GM18870 (cell line): ENCODE measurements around the gene PLCB1.

Experiments used
- ATAC-seq: cut with Tn5 transposase; IDR thresholded peaks from one replicate; pipeline ENCODE4 v1.9.1; 2021; ENCODE audit warnings: moderate library complexity; ENCODE audit not compliant: unreplicated experiment

PLCB1 gene

DNA sequence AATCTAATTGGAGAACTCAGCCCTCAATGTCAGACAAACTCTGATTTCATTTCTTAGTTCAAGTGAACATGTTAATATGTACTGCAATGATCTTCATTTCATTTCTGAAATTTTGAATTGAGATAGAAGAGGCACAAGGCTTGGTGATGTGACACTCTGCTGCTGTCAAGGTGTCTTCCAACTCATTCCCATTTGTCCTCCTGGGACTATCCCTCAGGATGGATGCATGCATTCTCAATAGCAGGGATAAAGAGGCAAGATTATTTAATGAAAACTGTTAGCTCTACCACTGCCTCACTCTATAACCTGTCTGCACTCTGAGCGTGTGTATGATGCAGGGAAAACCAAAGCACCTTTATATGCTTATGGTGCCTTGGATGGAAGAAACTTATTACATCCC, 78.7 kb downstream of the PLCB1 start:
- ATAC-seq: no peak

- ATAC-seq: no peak
Observed at GRCh38 chr20:8212286-8212685, 80.2 kb downstream of the PLCB1 start.

- ATAC-seq: no peak
Observed at GRCh38 chr20:8213270-8213669, 81.2 kb downstream of the PLCB1 start.

DNA sequence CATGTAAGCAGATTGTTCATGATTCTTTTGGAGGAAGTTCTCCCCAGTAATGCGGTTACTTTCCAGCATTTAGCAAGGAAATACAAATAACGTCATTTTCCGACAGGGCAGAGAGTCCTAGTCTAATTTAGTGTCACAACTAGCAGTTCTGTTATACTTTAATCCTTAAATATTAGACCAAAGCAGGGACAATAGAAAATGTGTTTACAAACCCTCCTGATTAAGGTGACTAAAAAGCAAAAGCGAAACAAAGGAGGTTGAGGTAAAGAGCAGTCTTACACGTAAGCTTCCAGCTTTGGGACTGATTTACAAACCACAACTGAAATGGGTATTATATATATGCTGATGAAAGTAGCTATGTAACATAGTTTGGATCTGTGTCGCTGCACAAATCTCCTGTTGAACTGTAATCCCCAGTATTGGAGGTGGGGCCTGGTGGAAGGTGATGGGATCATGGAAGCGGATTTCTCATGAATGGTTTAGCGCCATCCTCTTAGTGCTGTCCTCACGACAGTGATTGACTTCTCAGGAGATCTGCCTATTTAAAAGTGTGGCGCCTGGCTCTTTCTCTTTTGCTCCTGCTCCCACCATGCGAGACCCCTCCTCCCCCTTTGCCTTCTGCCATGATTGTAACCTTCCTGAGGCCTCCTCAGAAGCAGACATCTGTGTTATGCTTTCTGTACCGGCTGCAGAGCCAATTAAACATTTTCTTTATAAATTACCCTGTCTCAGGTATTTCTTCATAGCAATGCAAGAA, 81.9 kb downstream of the PLCB1 start:
- ATAC-seq: peak; percentile 88

- no peak for ATAC-seq
Observed at GRCh38 chr20:8215361-8215781, 83.3 kb downstream of the PLCB1 start.

GRCh38 chr20:8216375-8217200, 84.5 kb downstream of the PLCB1 start:
- no peak for ATAC-seq

- ATAC-seq: no peak
Observed at GRCh38 chr20:8218861-8219260, 86.8 kb downstream of the PLCB1 start.

DNA sequence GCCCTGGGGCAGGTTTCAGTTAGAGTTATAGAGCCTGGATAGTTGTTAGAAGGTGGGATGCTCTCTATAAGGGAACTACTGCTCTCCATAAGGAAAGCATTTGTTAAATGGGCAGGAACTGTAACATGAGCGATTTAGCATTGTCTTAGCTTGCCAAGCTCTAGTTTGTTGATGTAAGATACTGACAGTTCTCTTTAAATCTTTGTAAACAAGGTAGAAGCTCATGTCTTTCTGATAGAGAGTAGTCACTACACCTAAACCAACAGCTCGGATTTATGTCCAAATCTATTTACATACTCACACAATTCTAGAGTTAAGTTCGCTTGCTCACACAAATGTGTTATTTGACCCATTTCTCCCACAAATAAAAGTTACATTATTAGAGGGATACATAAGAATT, 87.3 kb downstream of the PLCB1 start:
- no peak for ATAC-seq

DNA sequence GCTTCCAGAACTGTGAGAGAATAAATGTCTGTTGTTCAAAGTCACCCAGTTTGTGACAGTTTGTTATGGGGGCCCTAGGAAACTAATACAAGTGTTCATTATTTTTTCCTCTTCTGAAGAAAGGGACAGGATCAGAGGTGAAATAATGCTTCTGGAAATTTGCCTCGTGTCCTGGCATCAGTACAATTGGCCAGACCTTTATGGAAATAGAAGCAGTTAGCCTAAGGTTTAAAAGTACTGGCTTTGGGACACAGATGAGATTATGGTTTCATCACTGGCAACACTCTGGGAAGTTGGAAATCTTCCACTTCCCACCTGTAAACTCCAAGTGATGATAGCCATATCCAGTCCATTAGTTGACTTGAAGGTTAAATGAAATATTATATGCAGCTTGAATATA, 88.7 kb downstream of the PLCB1 start:
- ATAC-seq: no peak

GRCh38 chr20:8221887-8222419, 89.9 kb downstream of the PLCB1 start:
- ATAC-seq: peak; percentile 69

GRCh38 chr20:8223091-8223870, 91.2 kb downstream of the PLCB1 start:
- ATAC-seq: no peak

GRCh38 chr20:8225658-8226057, 93.6 kb downstream of the PLCB1 start:
- no peak for ATAC-seq

- ATAC-seq: no peak
Observed at GRCh38 chr20:8226106-8226505, 94.0 kb downstream of the PLCB1 start.

GRCh38 chr20:8227293-8227692, 95.2 kb downstream of the PLCB1 start:
- no peak for ATAC-seq

- no peak for ATAC-seq
Observed at GRCh38 chr20:8228315-8228714, 96.2 kb downstream of the PLCB1 start.

GRCh38 chr20:8229090-8229489, 97.0 kb downstream of the PLCB1 start:
- ATAC-seq: no peak

GRCh38 chr20:8231038-8231437, 99.0 kb downstream of the PLCB1 start:
- no peak for ATAC-seq

- no peak for ATAC-seq
Observed at GRCh38 chr20:8232332-8232731, 100.3 kb downstream of the PLCB1 start.

DNA sequence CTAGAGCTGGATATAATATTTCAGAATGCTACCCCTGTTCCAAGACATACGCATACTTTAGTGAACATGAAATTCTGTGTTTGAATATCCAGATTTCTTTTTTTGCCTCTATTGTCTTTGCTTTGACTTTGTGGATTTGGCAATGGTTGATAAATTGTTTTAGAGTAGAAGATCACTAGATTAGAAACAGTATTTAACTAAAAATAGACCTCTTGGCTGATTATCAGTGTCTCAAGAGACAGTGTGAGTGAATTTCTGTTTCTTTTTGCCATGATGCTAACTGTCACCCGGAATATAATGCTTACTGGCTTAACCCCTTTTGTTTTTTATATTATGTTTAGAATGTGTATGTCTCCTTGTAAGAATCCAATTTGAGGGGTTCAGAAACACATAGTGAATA, 102.5 kb downstream of the PLCB1 start:
- no peak for ATAC-seq

DNA sequence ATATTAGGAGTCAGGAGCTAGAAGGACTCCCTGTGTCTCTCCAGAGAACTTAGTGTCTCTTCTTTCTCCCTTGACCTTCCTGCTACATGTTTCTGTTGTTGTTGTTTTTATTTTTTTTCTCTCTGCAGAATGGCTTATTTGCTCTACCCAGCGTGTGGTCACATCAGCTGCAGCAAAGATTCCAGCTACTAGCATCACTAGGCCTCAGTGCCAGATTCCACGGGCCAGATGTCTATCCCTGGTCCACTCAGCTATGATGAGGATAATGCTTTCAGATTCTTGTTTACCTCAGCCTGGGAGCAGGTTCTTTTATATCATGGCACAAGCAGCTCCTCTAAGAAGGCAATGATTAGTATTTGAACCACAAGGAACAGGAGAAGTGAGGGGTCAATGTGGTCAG, 110.0 kb downstream of the PLCB1 start:
- no peak for ATAC-seq
